Activated CD4-positive, alpha-beta T cell treated with anti-CD3 and anti-CD28 coated beads, Interleukin-2, amount 10 ng/mL, durations not matched to agents 7 days and 5 days (primary cell): ENCODE results near the gene AUTS2. TPM values are rescaled to one million over a fixed set of nuclear protein-coding genes. Genes with fewer than 3 reads are reported as not detected.

Experiments
- CTCF ChIA-PET: fragments of 350-600 bp; sonication (Branson Sonifier 250); formaldehyde crosslinking; loops from one replicate; lab custom pipeline; 2021; ENCODE audit warnings: antibody characterized with exemption; lab: Charles Lee
- POLR2A ChIA-PET: fragments of 350-600 bp; sonication (Branson Sonifier 250); formaldehyde crosslinking; loops from one replicate; lab custom pipeline; 2021; ENCODE audit warnings: antibody characterized with exemption; lab: Charles Lee
- DNase-seq: peaks from one replicate; pipeline ENCODE4 v3.0.0-alpha.2; 2020
- H3K27ac Mint-ChIP-seq: one replicate; pipeline ENCODE4 v1.8.0; 2021; ENCODE audit warnings: mild to moderate bottlenecking, moderate library complexity, mixed read lengths
- H3K27me3 Mint-ChIP-seq: one replicate; pipeline ENCODE4 v1.8.0; 2021; ENCODE audit warnings: mixed read lengths
- H3K36me3 Mint-ChIP-seq: one replicate; pipeline ENCODE4 v1.8.0; 2021; ENCODE audit warnings: low read depth, mixed read lengths
- H3K4me1 Mint-ChIP-seq: one replicate; pipeline ENCODE4 v1.8.0; 2021; ENCODE audit warnings: mixed read lengths
- H3K4me3 Mint-ChIP-seq: one replicate; pipeline ENCODE4 v1.8.0; 2021; ENCODE audit warnings: mild to moderate bottlenecking, moderate library complexity, mixed read lengths
- H3K9me3 Mint-ChIP-seq: one replicate; pipeline ENCODE4 v1.8.0; 2021; ENCODE audit warnings: mixed read lengths
- total RNA-seq, 2 experiments: library from RNA; stranded (reverse); gene quantifications; one replicate each; pipeline ENCODE4 v1.2.3, GENCODE V29; 2021

Gene AUTS2
- total RNA-seq, 2 experiments from 2014 or later, result 13.9 to 18.9 TPM

GRCh38 chr7:69859342-69859741 is 261.1 kb downstream of the AUTS2 start:
- no peak for DNase-seq
- CTCF ChIA-PET, result no interaction called here
- no peaks in the 10 kb centered on the region for H3K9me3 Mint-ChIP-seq

DNA sequence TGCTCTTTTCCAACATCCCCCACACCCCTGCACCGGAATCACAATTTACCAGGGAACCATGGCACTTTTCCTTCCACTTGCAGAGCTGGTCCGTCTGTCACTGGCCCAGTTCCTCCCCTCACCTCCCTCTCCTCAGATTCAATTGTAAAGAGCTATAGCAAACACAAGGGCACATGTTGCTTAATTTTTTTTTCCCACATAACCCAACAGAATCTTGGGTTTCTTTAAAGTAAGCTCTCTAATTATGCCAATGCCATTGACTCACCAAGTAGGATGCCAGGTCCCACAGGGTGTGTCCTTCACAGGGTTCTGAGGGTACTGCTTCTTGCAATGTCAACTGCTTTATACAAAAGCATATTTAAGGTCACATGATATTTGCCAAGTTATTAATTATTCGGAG is 262.2 kb downstream of the AUTS2 start:
- ChIA-PET POLR2A (no interaction called here), CTCF (no interaction called here)
- DNase-seq, result no peak
- Mint-ChIP-seq H3K27ac (no peak overlapping the region), H3K36me3 (no peaks in the 10 kb centered on the region), H3K9me3 (no peaks in the 10 kb centered on the region), H3K4me3 (no peak overlapping the region), H3K4me1 (no peaks in the 10 kb centered on the region), H3K27me3 (peaks cover 6% of the 10 kb centered on the region)

More at GRCh38 chr7:69859342-69859741, 261.1 kb downstream of the AUTS2 start:
- POLR2A ChIA-PET, result no interaction called here
- H3K4me3 Mint-ChIP-seq, result no peak overlapping the region
- no peaks in the 10 kb centered on the region for H3K4me1 Mint-ChIP-seq
- no peak overlapping the region for H3K27ac Mint-ChIP-seq
- H3K36me3 Mint-ChIP-seq, result no peaks in the 10 kb centered on the region
- peaks cover 5% of the 10 kb centered on the region for H3K27me3 Mint-ChIP-seq

DNA sequence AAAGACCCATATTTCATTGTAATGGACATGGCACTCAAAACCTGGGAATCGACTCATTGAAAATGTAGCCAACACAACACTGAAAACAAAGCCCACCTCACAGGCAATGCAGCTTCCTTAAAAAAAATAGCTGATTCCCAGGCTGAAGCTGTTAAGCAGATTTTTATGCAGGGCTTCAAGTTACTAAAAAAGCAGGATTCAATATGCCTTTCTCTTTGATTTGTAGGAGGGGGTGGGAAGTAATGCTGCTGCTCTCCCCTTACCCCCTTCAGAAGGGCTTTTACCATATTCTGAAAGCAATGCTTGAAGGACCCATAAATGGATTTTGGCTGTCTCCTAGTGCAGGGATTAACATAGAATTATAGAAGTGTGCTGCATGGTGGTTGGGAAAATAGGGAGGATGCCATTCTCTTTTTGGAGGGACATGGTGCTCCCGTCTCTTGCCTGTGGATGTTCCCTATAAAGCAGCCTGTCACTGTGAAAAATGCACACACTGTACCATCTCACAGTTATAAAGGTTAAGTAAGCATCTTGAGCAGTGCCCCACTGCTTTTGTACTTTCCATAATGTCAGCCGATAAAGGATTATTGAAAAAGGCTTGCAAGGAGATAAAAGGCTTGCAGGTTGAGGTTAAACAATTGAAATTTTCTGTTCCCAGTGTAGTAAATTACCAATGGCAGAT is 262.8 kb downstream of the AUTS2 start:
- Mint-ChIP-seq H3K27me3 (peaks cover 10% of the 10 kb centered on the region), H3K4me1 (no peaks in the 10 kb centered on the region), H3K9me3 (no peaks in the 10 kb centered on the region), H3K4me3 (no peak overlapping the region), H3K36me3 (no peaks in the 10 kb centered on the region), H3K27ac (no peak overlapping the region)
- DNase-seq, result no peak
- POLR2A ChIA-PET, result no interaction called here
- CTCF ChIA-PET, result no interaction called here

DNA sequence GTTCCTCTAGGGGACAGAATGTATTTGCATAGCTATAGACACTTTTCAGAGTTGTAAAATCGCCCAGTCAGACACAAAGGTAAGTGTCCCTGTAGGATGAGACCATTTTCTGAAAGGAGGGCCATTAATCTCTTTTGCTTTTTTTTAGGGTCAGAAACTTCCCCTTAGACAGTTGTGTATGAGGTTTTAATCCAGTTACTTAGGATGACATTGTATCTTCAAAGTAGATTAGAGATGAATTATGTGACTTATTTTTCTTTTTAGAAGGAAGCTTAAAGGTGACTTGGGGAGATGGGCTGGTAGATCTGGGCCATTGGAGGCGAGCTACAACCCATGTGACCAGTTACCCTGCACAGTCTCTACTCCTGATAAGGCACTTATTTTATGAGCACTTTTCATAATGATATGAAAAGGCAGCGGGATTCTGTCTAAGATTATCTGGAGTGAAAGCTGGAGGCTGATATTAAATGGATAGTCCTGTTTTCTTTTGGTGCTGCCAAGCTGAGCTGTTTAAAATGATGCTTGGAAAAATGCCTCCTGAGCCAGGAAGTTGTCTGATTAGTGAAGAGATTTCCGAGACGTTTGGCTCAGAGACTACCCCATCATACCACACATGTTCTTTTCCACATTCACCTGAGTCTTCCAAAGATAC is 264.3 kb downstream of the AUTS2 start:
- H3K4me3 Mint-ChIP-seq, result no peak overlapping the region
- DNase-seq, result no peak
- H3K27me3 Mint-ChIP-seq, result peaks cover 12% of the 10 kb centered on the region
- ChIA-PET CTCF (no interaction called here), POLR2A (no interaction called here)
- H3K9me3 Mint-ChIP-seq, result no peaks in the 10 kb centered on the region
- no peaks in the 10 kb centered on the region for H3K4me1 Mint-ChIP-seq
- H3K36me3 Mint-ChIP-seq, result no peaks in the 10 kb centered on the region
- no peak overlapping the region for H3K27ac Mint-ChIP-seq

DNA sequence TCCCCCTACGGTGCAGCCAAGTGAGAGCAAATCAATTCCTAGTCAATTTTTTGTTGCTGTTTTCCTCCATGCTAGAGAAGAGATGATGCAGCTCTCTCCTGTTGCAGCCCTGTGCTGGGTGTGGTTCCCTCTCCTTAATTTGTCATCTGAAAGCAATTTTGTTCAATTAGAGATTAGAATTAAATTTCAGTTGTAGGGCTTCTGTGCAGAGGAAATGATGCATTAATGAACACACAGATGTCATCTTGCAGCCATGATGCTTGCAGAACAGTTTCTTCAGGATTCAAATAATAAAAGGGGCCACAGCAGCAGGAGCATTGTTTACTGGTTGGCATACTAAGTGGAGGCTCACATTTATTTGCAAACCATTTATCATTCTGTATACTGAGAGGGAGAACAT is 266.0 kb downstream of the AUTS2 start:
- Mint-ChIP-seq H3K27me3 (peaks cover 12% of the 10 kb centered on the region), H3K36me3 (no peaks in the 10 kb centered on the region), H3K9me3 (no peaks in the 10 kb centered on the region), H3K4me3 (no peak overlapping the region), H3K4me1 (no peaks in the 10 kb centered on the region), H3K27ac (no peak overlapping the region)
- CTCF ChIA-PET, result interaction anchor here (0.6 kb wide), 1 partner anchor 34 kb away, joined by 3 read pairs; no protein-coding TSS in a partner anchor
- no peak for DNase-seq
- POLR2A ChIA-PET, result no interaction called here

GRCh38 chr7:69864822-69865221 is 266.5 kb downstream of the AUTS2 start:
- CTCF ChIA-PET, result interaction anchor here (0.6 kb wide), 1 partner anchor 35 kb away, joined by 3 read pairs; no protein-coding TSS in a partner anchor
- peaks cover 12% of the 10 kb centered on the region for H3K27me3 Mint-ChIP-seq

DNA sequence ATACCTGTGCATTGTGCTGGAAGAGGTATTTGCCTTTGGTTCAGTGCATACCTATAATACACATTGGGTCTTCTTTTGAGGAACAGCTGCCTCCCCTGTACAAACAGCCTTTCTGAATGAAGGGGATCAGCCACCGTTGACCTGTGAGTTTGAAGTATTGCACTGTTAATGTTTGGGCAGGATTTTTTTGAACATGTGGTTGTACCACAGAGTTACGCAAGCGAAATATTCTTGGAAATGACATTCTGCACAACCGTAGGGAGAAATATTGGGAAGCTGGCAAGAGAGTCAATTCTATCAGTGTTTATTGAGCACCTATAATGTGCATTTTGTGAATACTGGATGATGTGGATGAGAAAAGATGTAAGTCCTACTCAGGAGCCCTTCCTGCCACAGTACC is 270.6 kb downstream of the AUTS2 start:
- ChIA-PET CTCF (no interaction called here), POLR2A (no interaction called here)
- no peaks in the 10 kb centered on the region for H3K36me3 Mint-ChIP-seq
- no peak overlapping the region for H3K4me3 Mint-ChIP-seq
- no peak overlapping the region for H3K27ac Mint-ChIP-seq
- DNase-seq, result no peak
- peaks cover 7% of the 10 kb centered on the region for H3K27me3 Mint-ChIP-seq
- no peaks in the 10 kb centered on the region for H3K9me3 Mint-ChIP-seq
- H3K4me1 Mint-ChIP-seq, result peaks cover 2% of the 10 kb centered on the region

More at GRCh38 chr7:69864822-69865221, 266.5 kb downstream of the AUTS2 start:
- POLR2A ChIA-PET, result no interaction called here
- no peak overlapping the region for H3K27ac Mint-ChIP-seq
- H3K4me1 Mint-ChIP-seq, result no peaks in the 10 kb centered on the region
- no peaks in the 10 kb centered on the region for H3K36me3 Mint-ChIP-seq
- no peaks in the 10 kb centered on the region for H3K9me3 Mint-ChIP-seq
- no peak for DNase-seq
- no peak overlapping the region for H3K4me3 Mint-ChIP-seq

DNA sequence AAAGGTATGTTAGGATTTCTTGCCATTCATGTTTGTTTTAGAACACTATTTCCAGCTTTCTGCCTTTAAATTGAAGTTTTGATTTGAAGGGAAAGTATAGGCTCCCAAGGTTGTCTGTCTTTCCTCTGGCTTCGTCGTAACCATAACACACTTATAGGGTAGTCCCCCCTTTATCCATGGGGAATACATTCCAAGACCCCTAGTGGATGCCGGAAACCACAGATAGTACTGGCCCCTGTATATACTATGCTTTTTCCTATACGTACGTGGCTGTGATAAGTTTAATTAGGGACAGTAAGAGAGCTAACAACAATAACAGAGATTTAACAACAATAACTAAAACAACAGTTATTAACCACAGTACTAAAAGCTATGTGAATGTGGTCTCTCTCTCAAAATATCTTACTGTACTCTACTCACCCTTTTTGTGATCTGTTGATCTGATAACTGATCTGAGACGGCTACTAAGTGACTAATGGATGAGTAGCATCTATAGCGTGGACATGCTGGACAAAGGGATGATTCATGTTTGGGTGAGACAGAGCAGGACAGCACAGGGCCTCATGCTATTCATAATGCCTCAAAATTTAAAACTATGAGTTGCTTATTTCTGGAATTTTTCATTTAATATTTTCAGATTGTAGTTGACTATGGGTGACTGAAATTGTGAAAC is 273.1 kb downstream of the AUTS2 start:
- H3K27ac Mint-ChIP-seq, result no peak overlapping the region
- no peaks in the 10 kb centered on the region for H3K36me3 Mint-ChIP-seq
- DNase-seq, result no peak
- POLR2A ChIA-PET, result no interaction called here
- peaks cover 2% of the 10 kb centered on the region for H3K4me1 Mint-ChIP-seq
- no peaks in the 10 kb centered on the region for H3K9me3 Mint-ChIP-seq
- H3K27me3 Mint-ChIP-seq, result peaks cover 2% of the 10 kb centered on the region
- CTCF ChIA-PET, result no interaction called here
- no peak overlapping the region for H3K4me3 Mint-ChIP-seq

DNA sequence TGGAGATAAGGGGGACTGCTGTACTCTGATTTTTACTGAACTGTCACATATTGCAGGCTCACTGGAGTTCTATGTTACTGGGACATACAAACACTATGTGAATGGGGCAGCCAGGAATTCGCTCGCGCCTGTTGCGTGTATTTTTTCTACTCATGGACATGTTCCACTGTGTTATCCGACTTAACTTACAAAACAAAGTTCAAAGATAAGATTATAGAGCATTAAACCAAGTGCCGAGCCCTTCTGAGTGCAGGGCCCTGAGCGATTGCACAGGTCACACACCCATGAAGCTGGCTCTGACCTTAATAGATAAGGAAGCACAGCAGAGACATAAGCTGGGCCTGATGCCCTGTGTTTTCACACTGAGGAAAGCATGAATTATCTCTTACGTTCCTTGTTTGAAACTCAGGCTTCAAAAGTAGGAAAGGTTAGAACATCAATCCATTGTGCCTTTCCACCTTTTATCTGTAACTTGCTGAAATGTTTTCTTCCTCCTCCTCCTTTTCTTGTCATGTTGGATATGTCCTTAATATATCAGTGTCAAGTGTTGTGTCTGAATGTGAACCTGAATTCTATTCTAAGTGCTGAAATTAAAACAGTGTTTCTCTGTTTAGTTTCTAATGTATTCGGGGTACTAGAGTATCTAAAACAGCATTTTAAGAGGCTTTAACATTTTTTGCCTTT is 273.8 kb downstream of the AUTS2 start:
- no peaks in the 10 kb centered on the region for H3K9me3 Mint-ChIP-seq
- H3K4me1 Mint-ChIP-seq, result peaks cover 2% of the 10 kb centered on the region
- H3K4me3 Mint-ChIP-seq, result no peak overlapping the region
- peaks cover under 1% of the 10 kb centered on the region for H3K27me3 Mint-ChIP-seq
- H3K27ac Mint-ChIP-seq, result no peak overlapping the region
- CTCF ChIA-PET, result no interaction called here
- POLR2A ChIA-PET, result no interaction called here
- DNase-seq, result no peak
- H3K36me3 Mint-ChIP-seq, result no peaks in the 10 kb centered on the region

GRCh38 chr7:69873512-69873911 is 275.2 kb downstream of the AUTS2 start:
- no peaks in the 10 kb centered on the region for H3K36me3 Mint-ChIP-seq
- H3K9me3 Mint-ChIP-seq, result no peaks in the 10 kb centered on the region
- CTCF ChIA-PET, result no interaction called here

GRCh38 chr7:69878015-69878414 is 279.7 kb downstream of the AUTS2 start:
- H3K4me1 Mint-ChIP-seq, result no peaks in the 10 kb centered on the region
- H3K36me3 Mint-ChIP-seq, result no peaks in the 10 kb centered on the region
- H3K27me3 Mint-ChIP-seq, result no peaks in the 10 kb centered on the region
- POLR2A ChIA-PET, result no interaction called here
- no peak for DNase-seq
- H3K4me3 Mint-ChIP-seq, result no peak overlapping the region
- no peaks in the 10 kb centered on the region for H3K9me3 Mint-ChIP-seq
- CTCF ChIA-PET, result no interaction called here
- no peak overlapping the region for H3K27ac Mint-ChIP-seq

More at GRCh38 chr7:69873512-69873911, 275.2 kb downstream of the AUTS2 start:
- POLR2A ChIA-PET, result no interaction called here
- Mint-ChIP-seq H3K27ac (no peak overlapping the region), H3K4me3 (no peak overlapping the region), H3K4me1 (peaks cover 2% of the 10 kb centered on the region), H3K27me3 (no peaks in the 10 kb centered on the region)
- no peak for DNase-seq

DNA sequence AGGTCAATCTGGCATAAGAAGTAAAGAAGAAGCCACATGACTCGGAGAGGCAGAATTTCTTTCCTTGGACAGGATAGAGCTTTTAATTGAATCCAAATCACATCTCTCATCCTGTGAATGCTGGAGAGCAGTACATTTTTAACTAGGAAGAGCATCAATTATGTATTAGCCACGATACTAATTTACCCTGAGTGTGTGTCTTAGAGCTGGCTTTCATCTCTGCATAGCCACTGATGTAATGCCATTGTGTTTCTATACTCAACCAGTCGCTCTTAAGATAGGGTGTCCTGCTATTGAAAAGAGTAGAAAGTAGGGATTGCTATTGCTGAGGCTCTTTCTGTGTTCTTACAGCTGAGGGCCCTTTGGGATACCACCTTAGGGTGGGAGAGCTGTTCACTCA is 280.3 kb downstream of the AUTS2 start:
- ChIA-PET CTCF (no interaction called here), POLR2A (no interaction called here)
- no peaks in the 10 kb centered on the region for H3K4me1 Mint-ChIP-seq

DNA sequence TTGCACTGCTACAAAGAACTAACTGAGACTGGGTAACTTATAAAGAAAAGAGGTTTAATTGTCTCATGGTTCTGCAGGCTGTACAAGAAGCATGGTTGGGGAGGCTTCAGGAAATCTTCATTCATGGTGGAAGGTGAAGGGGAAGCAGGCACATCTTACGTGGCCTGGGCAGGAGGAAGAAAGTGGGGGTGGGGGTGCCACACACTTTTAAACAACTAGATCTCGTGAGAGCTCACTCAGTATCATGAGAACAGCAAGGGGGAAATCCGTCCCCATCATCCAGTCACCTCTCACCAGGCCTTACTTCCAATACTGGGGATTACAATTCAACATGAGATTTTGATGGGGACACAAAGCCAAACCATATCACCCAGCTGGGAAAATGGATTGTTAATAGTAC is 281.7 kb downstream of the AUTS2 start:
- no peak overlapping the region for H3K4me3 Mint-ChIP-seq
- no peaks in the 10 kb centered on the region for H3K36me3 Mint-ChIP-seq
- CTCF ChIA-PET, result no interaction called here
- H3K27ac Mint-ChIP-seq, result no peak overlapping the region
- H3K9me3 Mint-ChIP-seq, result no peaks in the 10 kb centered on the region
- DNase-seq, result no peak
- no peaks in the 10 kb centered on the region for H3K27me3 Mint-ChIP-seq
- POLR2A ChIA-PET, result no interaction called here
- no peaks in the 10 kb centered on the region for H3K4me1 Mint-ChIP-seq

More for the DNA sequence above, 280.3 kb downstream of the AUTS2 start:
- Mint-ChIP-seq H3K4me3 (no peak overlapping the region), H3K27ac (no peak overlapping the region), H3K9me3 (no peaks in the 10 kb centered on the region), H3K36me3 (no peaks in the 10 kb centered on the region), H3K27me3 (no peaks in the 10 kb centered on the region)
- no peak for DNase-seq
